Spleen (tissue), 11 donors: ENCODE measurements around the gene PTPRM. TPM values are rescaled to one million over a fixed set of nuclear protein-coding genes. Genes with fewer than 3 reads are reported as not detected.

Source experiments
- DNase-seq: peaks from one replicate; pipeline ENCODE4 v3.0.0-alpha.2; 2020
- H3K27ac ChIP-seq, 8 donors: fragments of 200-600 bp; sonication (generic) in 7 of 8; 1 replicate in 4 of 8; 2 replicates in 4 of 8; pipeline versions ENCODE4 v1.5.0 to v1.8.0; 2016 to 2021; ENCODE audit warnings: inconsistent platforms in 4 of 8, mild to moderate bottlenecking in 4 of 8, moderate library complexity in 1 of 8
- H3K27me3 ChIP-seq, 7 donors: fragments of 200-600 bp; sonication (generic) in 6 of 7; replicated peaks in 1 of 7; 1 replicate in 4 of 7; 2 replicates in 3 of 7; pipeline versions ENCODE4 v1.5.0 to v1.8.0; 2016 to 2021; ENCODE audit warnings: inconsistent platforms in 3 of 7, mild to moderate bottlenecking in 1 of 7
- H3K36me3 ChIP-seq, 6 donors: fragments of 200-600 bp; sonication (generic) in 5 of 6; 1 replicate in 4 of 6; 2 replicates in 2 of 6; pipeline versions ENCODE4 v1.5.0 to v1.8.0; 2016 to 2021; ENCODE audit warnings: inconsistent platforms in 2 of 6
- H3K4me1 ChIP-seq, 6 donors: fragments of 200-600 bp; sonication (generic) in 5 of 6; 1 replicate in 3 of 6; 2 replicates in 3 of 6; pipeline versions ENCODE4 v1.5.0 to v1.8.0; 2016 to 2021; ENCODE audit warnings: inconsistent platforms in 3 of 6
- H3K4me3 ChIP-seq, 8 donors: fragments of 200-600 bp; sonication (generic) in 7 of 8; 1 replicate in 4 of 8; 2 replicates in 4 of 8; pipeline versions ENCODE4 v1.5.0 to v1.8.0; 2016 to 2021; ENCODE audit warnings: inconsistent platforms in 4 of 8, mild to moderate bottlenecking in 4 of 8, moderate library complexity in 2 of 8
- H3K9me3 ChIP-seq, 8 donors: fragments of 200-600 bp; sonication (generic) in 7 of 8; 1 replicate in 4 of 8; 2 replicates in 4 of 8; pipeline versions ENCODE4 v1.5.0 to v1.8.0; 2016 to 2021; ENCODE audit warnings: inconsistent platforms in 4 of 8
- CTCF ChIP-seq, 11 experiments: fragments of 200-600 bp in 7 of 11; fragments of 450-650 bp in 4 of 11; sonication (generic) in 4 of 11; IDR thresholded peaks in 8 of 11; conservative IDR thresholded peaks in 3 of 11; 1 replicate in 7 of 11; 2 replicates in 4 of 11; pipeline versions ENCODE4 v1.4.0 to v1.8.0; 2016 to 2021; ENCODE audit warnings: antibody characterized with exemption in 11 of 11, inconsistent platforms in 4 of 11, mild to moderate bottlenecking in 1 of 11
- POLR2A ChIP-seq, 3 donors: fragments of 450-650 bp; IDR thresholded peaks; one replicate each; pipeline ENCODE4 v1.5.1; 2017; ENCODE audit warnings: antibody characterized with exemption in 3 of 3, mild to moderate bottlenecking in 1 of 3
- POLR2AphosphoS5 ChIP-seq, 3 donors: sonication (generic); formaldehyde crosslinking; IDR thresholded peaks; one replicate each; pipeline ENCODE4 v1.5.1; 2017; ENCODE audit warnings: antibody characterized with exemption in 3 of 3
- WGBS, 5 donors: extraction: QIAGEN DNeasy Blood & Tissue Kit in 3 of 5; methylation state at CpG; one replicate each; pipeline versions ENCODE4 v1.1.5 to v1.1.7; 2013 to 2018; 5-methylcytosine and 5-hydroxymethylcytosine counted together
- intact Hi-C: fragments of 100-400 bp; cut with DNase I; formaldehyde crosslinking; loops from one replicate; pipeline ENCODE4 v1.15.0; 2023; ENCODE audit warnings: low total_unique reads
- polyA plus RNA-seq, 3 donors: library from polyadenylated mRNA; stranded (reverse); fragments of 200-250 nt; gene quantifications; one replicate each; pipeline ENCODE4 v1.2.1, GENCODE V29; 2013
- total RNA-seq, 7 donors: library from RNA; depleted of rRNA in 3 of 7; stranded (reverse); fragments of >200 nt in 3 of 7; fragmentation: NEBNext Ultra II Directional in 4 of 7; extraction: Animal tissue kit (Norgen Biotek cat#: 25700) in 4 of 7; gene quantifications; one replicate each; pipeline versions ENCODE4 v1.1.0 to v1.2.1, GENCODE V29; 2016 to 2021
- donor health status: healthy with polysubstance abuse.
- donor health status: DM: no; HTN: no; CAD: no; lungs with moderate emphysema.
- donor health status: DM: no; HTN: no; CAD: no.
- donor health status: Bipolar disorder and iron deficiency.
- donor health status: healthy.
- donor health status: DM: no; HTN: no; CAD: no.
- donor health status: DM: yes; HTN: yes; CAD: no.

PTPRM gene
- total and polyA plus RNA-seq, 10 donors = 23.5 to 97.8 (median 62.8) TPM

- 94 to 97% (median 96%) methylated on average over 7 of the region's 7 CpGs for WGBS, 5 donors
- peaks cover 0 to 48% (median 5%) of the 10 kb centered on the region in 6 donors for H3K36me3 ChIP-seq
- H3K4me1 ChIP-seq = no peaks in the 10 kb centered on the region
- no peak overlapping the region for H3K4me3 ChIP-seq
- no peak for DNase-seq
- no peaks in the 10 kb centered on the region for H3K9me3 ChIP-seq
- TF ChIP-seq POLR2A (IDR thresholded peaks at IDR 0.05) = no peak
- TF ChIP-seq CTCF (IDR thresholded peaks at IDR 0.05 in 8 of 11, conservative IDR thresholded peaks at IDR 0.05 in 3 of 11) = no peak
- TF ChIP-seq POLR2AphosphoS5 (IDR thresholded peaks at IDR 0.05) = no peak
- no peak overlapping the region for H3K27ac ChIP-seq
- intact Hi-C loops = no loop called here
- H3K27me3 ChIP-seq = no peaks in the 10 kb centered on the region
These were observed 809.0 kb downstream of the PTPRM start for GRCh38 chr18:8376113-8376512.

DNA sequence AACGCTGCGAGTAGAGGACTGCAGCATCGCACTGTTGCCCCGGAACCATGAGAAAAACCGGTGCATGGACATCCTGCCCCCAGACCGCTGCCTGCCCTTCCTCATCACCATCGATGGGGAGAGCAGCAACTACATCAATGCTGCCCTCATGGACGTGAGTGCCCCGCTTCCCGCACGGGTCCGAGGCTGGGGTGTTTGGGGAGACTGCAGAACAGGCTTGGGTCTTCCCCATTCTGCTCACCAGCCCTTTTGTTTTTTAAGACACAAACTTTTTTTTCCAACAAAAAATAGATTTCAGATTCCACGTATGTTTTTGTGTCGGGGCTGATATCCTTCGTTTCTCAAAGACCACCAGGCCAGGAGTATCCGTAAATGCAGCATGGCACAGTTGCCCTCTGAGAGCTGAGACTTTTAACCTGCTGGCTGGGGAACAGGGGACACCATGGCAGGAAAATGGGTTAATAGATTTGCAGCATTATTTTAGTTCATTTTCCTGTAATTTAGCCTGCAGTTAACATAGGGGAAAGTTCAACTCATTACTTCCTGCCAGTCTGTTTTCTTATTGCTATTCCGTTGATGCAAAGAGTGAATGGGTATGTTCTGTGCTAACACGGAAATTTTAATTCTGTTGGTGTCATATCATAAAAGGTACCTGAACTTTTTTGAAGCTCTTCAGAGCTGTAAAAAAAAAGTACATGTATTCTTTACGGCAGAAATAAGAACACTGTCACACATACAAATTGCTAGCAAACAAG, 812.2 kb downstream of the PTPRM start:
- H3K4me1 ChIP-seq = no peaks in the 10 kb centered on the region
- H3K27me3 ChIP-seq = no peaks in the 10 kb centered on the region
- no peaks in the 10 kb centered on the region for H3K9me3 ChIP-seq
- no peak for DNase-seq
- H3K4me3 ChIP-seq = no peak overlapping the region
- no peak overlapping the region for H3K27ac ChIP-seq
- 88 to 94% (median 91%) methylated on average over 19 of the region's 19 CpGs for WGBS, 5 donors
- intact Hi-C loops = no loop called here
- H3K36me3 ChIP-seq = peaks cover 0 to 53% (median 5%) of the 10 kb centered on the region in 6 donors
- TF ChIP-seq CTCF (IDR thresholded peaks at IDR 0.05 in 8 of 11, conservative IDR thresholded peaks at IDR 0.05 in 3 of 11) (no peak), POLR2AphosphoS5 (IDR thresholded peaks at IDR 0.05) (no peak), POLR2A (IDR thresholded peaks at IDR 0.05) (no peak)

DNA sequence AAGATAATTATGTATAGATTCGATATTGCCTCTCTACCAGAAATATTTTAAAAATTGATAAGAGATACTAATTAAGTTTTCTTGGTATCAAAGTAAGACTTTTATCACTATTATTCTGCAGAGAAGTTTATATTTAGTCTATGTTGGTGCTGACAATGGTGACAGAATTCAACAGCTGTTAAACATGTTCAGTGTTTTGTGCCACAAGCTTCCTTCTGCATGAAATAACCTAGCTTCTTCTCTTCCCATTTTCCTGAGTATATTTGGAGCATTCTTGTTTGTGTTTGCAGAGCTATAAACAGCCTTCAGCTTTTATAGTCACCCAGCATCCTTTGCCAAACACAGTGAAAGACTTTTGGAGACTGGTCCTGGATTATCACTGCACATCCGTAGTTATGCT, 812.9 kb downstream of the PTPRM start:
- Histone ChIP-seq H3K4me3 (no peak overlapping the region), H3K27me3 (no peaks in the 10 kb centered on the region), H3K4me1 (no peaks in the 10 kb centered on the region), H3K36me3 (peaks cover 0 to 59% (median 7%) of the 10 kb centered on the region in 6 donors), H3K27ac (no peak overlapping the region), H3K9me3 (no peaks in the 10 kb centered on the region)
- DNase-seq = no peak
- intact Hi-C loops = no loop called here
- 90 to 99% (median 93%) methylated on average over 2 of the region's 2 CpGs for WGBS, 5 donors
- TF ChIP-seq POLR2A (IDR thresholded peaks at IDR 0.05) = no peak
- TF ChIP-seq POLR2AphosphoS5 (IDR thresholded peaks at IDR 0.05) = no peak
- TF ChIP-seq CTCF (IDR thresholded peaks at IDR 0.05 in 8 of 11, conservative IDR thresholded peaks at IDR 0.05 in 3 of 11) = no peak

GRCh38 chr18:8380926-8381325, 813.8 kb downstream of the PTPRM start:
- TF ChIP-seq CTCF (IDR thresholded peaks at IDR 0.05 in 8 of 11, conservative IDR thresholded peaks at IDR 0.05 in 3 of 11) (no peak), POLR2AphosphoS5 (IDR thresholded peaks at IDR 0.05) (no peak), POLR2A (IDR thresholded peaks at IDR 0.05) (no peak)
- H3K36me3 ChIP-seq = peaks cover 0 to 66% (median 9%) of the 10 kb centered on the region in 6 donors
- intact Hi-C loops = no loop called here
- no peaks in the 10 kb centered on the region for H3K4me1 ChIP-seq
- no peak for DNase-seq
- 79 to 93% (median 86%) methylated on average over 2 of the region's 2 CpGs for WGBS, 5 donors
- H3K4me3 ChIP-seq = no peak overlapping the region
- H3K27ac ChIP-seq = no peak overlapping the region
- H3K9me3 ChIP-seq = no peaks in the 10 kb centered on the region
- no peaks in the 10 kb centered on the region for H3K27me3 ChIP-seq
